Measurements from ENCODE around the gene STMND1.

STMND1 gene

GRCh38 chr6:17178754-17179529 is 77.1 kb downstream of the STMND1 start:
- DNase-seq (ENCODE audit: low spot score) = no peak
- Histone ChIP-seq H3K9ac (ENCODE audit: low read depth, low read length, poor library complexity) (no peak overlapping the region), H4K8ac (ENCODE audit: low read depth, low read length) (no peak overlapping the region), H2AFZ (ENCODE audit: low read length) (no peak overlapping the region), H2BK120ac (ENCODE audit: low read depth, low read length) (no peak overlapping the region), H3K9me3 (replicated peaks in 1 of 2; ENCODE audit: control insufficient read depth in 2 of 2, insufficient read depth in 1 of 2, low read depth in 1 of 2, low read length in 2 of 2) (peaks cover 0 to 2% of the 10 kb centered on the region in 2 donors), H3K27me3 (ENCODE audit: control insufficient read depth in 3 of 3, insufficient read depth in 3 of 3, low read depth in 1 of 3, low read length in 3 of 3) (no peaks in the 10 kb centered on the region), H3K4me3 (ENCODE audit: low read length in 2 of 2) (no peak overlapping the region), H3K4me1 (ENCODE audit: control insufficient read depth in 2 of 2, insufficient read depth in 1 of 2, low read depth in 1 of 2, low read length in 2 of 2) (no peaks in the 10 kb centered on the region), H2BK5ac (ENCODE audit: low read length) (no peak overlapping the region), H2BK15ac (ENCODE audit: low read length) (no peak overlapping the region), H3K79me1 (ENCODE audit: low read depth, low read length) (no peaks in the 10 kb centered on the region), H3K27ac (replicated peaks; ENCODE audit: low read length) (no peak overlapping the region), H3K23ac (ENCODE audit: low read depth, low read length, poor library complexity) (no peak overlapping the region), H4K91ac (ENCODE audit: low read depth, low read length, poor library complexity) (no peak overlapping the region), H2BK12ac (ENCODE audit: low read length) (no peak overlapping the region), H3K18ac (ENCODE audit: low read length) (no peak overlapping the region), H3K4ac (ENCODE audit: low read length) (no peak overlapping the region), H3K36me3 (replicated peaks in 1 of 2; ENCODE audit: control insufficient read depth in 2 of 2, insufficient read depth in 2 of 2, low read length in 2 of 2) (no peaks in the 10 kb centered on the region), H3K14ac (ENCODE audit: low read length) (no peak overlapping the region), H3K4me2 (ENCODE audit: insufficient read depth, low read length, poor library complexity, severe bottlenecking) (no peak overlapping the region), H2AK5ac (ENCODE audit: low read depth, low read length) (no peak overlapping the region)
- no CpG with 5 or more reads among the region's 1 CpG for WGBS, 2 donors (ENCODE audit: extremely low coverage in 2 of 2, insufficient read length in 2 of 2, insufficient replicate concordance in 1 of 2)

GRCh38 chr6:17179530-17180073 is 77.8 kb downstream of the STMND1 start:
- Histone ChIP-seq H4K8ac (ENCODE audit: low read depth, low read length) (no peak overlapping the region), H3K14ac (ENCODE audit: low read length) (no peak overlapping the region), H3K4ac (ENCODE audit: low read length) (no peak overlapping the region), H2AFZ (ENCODE audit: low read length) (no peak overlapping the region), H3K4me2 (ENCODE audit: insufficient read depth, low read length, poor library complexity, severe bottlenecking) (no peak overlapping the region), H3K27me3 (ENCODE audit: control insufficient read depth in 3 of 3, insufficient read depth in 3 of 3, low read depth in 1 of 3, low read length in 3 of 3) (no peaks in the 10 kb centered on the region), H4K91ac (ENCODE audit: low read depth, low read length, poor library complexity) (no peak overlapping the region), H2BK12ac (ENCODE audit: low read length) (no peak overlapping the region), H3K4me3 (ENCODE audit: low read length in 2 of 2) (peak overlapping the region in 1 of 2 donors; percentile 13), H3K18ac (ENCODE audit: low read length) (no peak overlapping the region), H3K9ac (ENCODE audit: low read depth, low read length, poor library complexity) (no peak overlapping the region), H3K4me1 (ENCODE audit: control insufficient read depth in 2 of 2, insufficient read depth in 1 of 2, low read depth in 1 of 2, low read length in 2 of 2) (no peaks in the 10 kb centered on the region), H3K79me1 (ENCODE audit: low read depth, low read length) (no peaks in the 10 kb centered on the region), H2BK5ac (ENCODE audit: low read length) (no peak overlapping the region), H2BK15ac (ENCODE audit: low read length) (no peak overlapping the region), H3K36me3 (replicated peaks in 1 of 2; ENCODE audit: control insufficient read depth in 2 of 2, insufficient read depth in 2 of 2, low read length in 2 of 2) (no peaks in the 10 kb centered on the region), H3K23ac (ENCODE audit: low read depth, low read length, poor library complexity) (no peak overlapping the region), H2BK120ac (ENCODE audit: low read depth, low read length) (no peak overlapping the region), H3K9me3 (replicated peaks in 1 of 2; ENCODE audit: control insufficient read depth in 2 of 2, insufficient read depth in 1 of 2, low read depth in 1 of 2, low read length in 2 of 2) (peaks cover 0 to 2% of the 10 kb centered on the region in 2 donors), H3K27ac (replicated peaks; ENCODE audit: low read length) (no peak overlapping the region), H2AK5ac (ENCODE audit: low read depth, low read length) (no peak overlapping the region)
- WGBS, 2 donors (ENCODE audit: extremely low coverage in 2 of 2, insufficient read length in 2 of 2, insufficient replicate concordance in 1 of 2) = no CpG with 5 or more reads among the region's 5 CpGs
- no peak for DNase-seq (ENCODE audit: low spot score)

All from neuronal stem cell (in vitro differentiated cells).